PC-3 (cell line): ENCODE data around the gene AFAP1L2. TPM values are rescaled to one million over a fixed set of nuclear protein-coding genes. Genes with fewer than 3 reads are reported as not detected.

Source experiments
- ATAC-seq: fragments of 200-7000 bp; cut with Tn5 transposase; 2 replicates; pipeline ENCODE4 v1.9.1; 2020; ENCODE audit warnings: mild to moderate bottlenecking, moderate library complexity
- BruUV-seq: library from RNA; stranded (reverse); fragments of 400-500 nt; replicated peaks from 2 replicates; lab custom pipeline; 2021; lab: Mats Ljungman, UMichigan
- CTCF ChIA-PET: fragments of 300-600 bp; sonication (Branson Sonifier 250); formaldehyde crosslinking; loops from one replicate; lab custom pipeline; 2022; ENCODE audit warnings: antibody characterized with exemption; lab: Charles Lee
- POLR2A ChIA-PET: fragments of 300-600 bp; sonication (Branson Sonifier 250); formaldehyde crosslinking; loops from one replicate; lab custom pipeline; 2022; ENCODE audit warnings: antibody characterized with exemption; ENCODE audit not compliant: unreplicated experiment; lab: Charles Lee
- DNase-seq: peaks from one replicate; pipeline ENCODE4 v3.0.0-alpha.2; 2015
- H2AFZ ChIP-seq: fragments of 300-600 bp; sonication (generic); 2 replicates; pipeline ENCODE4 v1.6.0; 2016; ENCODE audit warnings: antibody characterized with exemption, low read length
- H3F3A ChIP-seq: fragments of 300-600 bp; sonication (generic); one replicate; pipeline ENCODE4 v1.6.0; 2017; ENCODE audit warnings: antibody characterized with exemption, low read length, control low read depth, mild to moderate bottlenecking; ENCODE audit not compliant: unreplicated experiment
- H3K27ac ChIP-seq: fragments of 300-600 bp; sonication (generic); 2 replicates; pipeline ENCODE4 v1.5.1; 2016; ENCODE audit warnings: mild to moderate bottlenecking, low read length
- H3K27me3 ChIP-seq: fragments of 300-600 bp; sonication (generic); 2 replicates; pipeline ENCODE4 v1.6.1; 2016; ENCODE audit warnings: low read length, mixed read lengths
- H3K36me3 ChIP-seq: fragments of 300-600 bp; sonication (generic); 2 replicates; pipeline ENCODE4 v1.6.1; 2016; ENCODE audit warnings: low read depth, mixed run types, low read length, mixed read lengths
- H3K4me1 ChIP-seq: fragments of 300-600 bp; sonication (generic); 2 replicates; pipeline ENCODE4 v1.5.1; 2016; ENCODE audit warnings: low read length; ENCODE audit not compliant: insufficient read depth
- H3K4me2 ChIP-seq: fragments of 300-600 bp; sonication (generic); 2 replicates; pipeline ENCODE4 v1.6.0; 2016; ENCODE audit warnings: low read length
- H3K4me3 ChIP-seq: fragments of 300-600 bp; sonication (generic); 2 replicates; pipeline ENCODE4 v1.5.1; 2016; ENCODE audit warnings: mild to moderate bottlenecking, low read length, mixed read lengths
- H3K79me2 ChIP-seq: fragments of 300-600 bp; sonication (generic); 2 replicates; pipeline ENCODE4 v1.6.1; 2017; ENCODE audit warnings: low read length, mixed read lengths
- H3K9ac ChIP-seq: fragments of 300-600 bp; sonication (generic); 2 replicates; pipeline ENCODE4 v1.6.0; 2016; ENCODE audit warnings: mild to moderate bottlenecking, low read length
- H3K9me2 ChIP-seq: fragments of 300-600 bp; sonication (generic); replicated peaks from 2 replicates; pipeline ENCODE4 v1.6.1; 2016; ENCODE audit warnings: mixed run types, low read length, mixed read lengths
- H3K9me3 ChIP-seq: fragments of 300-600 bp; sonication (generic); 2 replicates; pipeline ENCODE4 v1.6.1; 2016; ENCODE audit warnings: low read length, mixed read lengths
- H4K20me1 ChIP-seq: fragments of 300-600 bp; sonication (generic); 2 replicates; pipeline ENCODE4 v1.6.1; 2016; ENCODE audit warnings: low read length, mixed read lengths
- EZH2 ChIP-seq: fragments of 300-600 bp; sonication (generic); IDR thresholded peaks from one replicate; pipeline ENCODE4 v1.6.1; 2017; ENCODE audit warnings: antibody characterized with exemption, mild to moderate bottlenecking, low read length; ENCODE audit not compliant: unreplicated experiment
- EZH2phosphoT487 ChIP-seq: fragments of 300-600 bp; sonication (generic); IDR thresholded peaks from 2 replicates; pipeline ENCODE4 v1.6.1; 2018; ENCODE audit warnings: mild to moderate bottlenecking, antibody characterized with exemption, low read length, borderline replicate concordance
- intact Hi-C: fragments of 100-400 bp; cut with micrococcal nuclease; formaldehyde crosslinking; loops from 2 replicates; pipeline ENCODE4 v1.9.0; 2023
- total RNA-seq: library from RNA; depleted of rRNA; stranded (reverse); fragments of >200 nt; gene quantifications from 2 replicates; pipeline ENCODE4 v1.2.3, GENCODE V29; 2014
- TF ChIP-seq, protein P1 (sequence below): fragments of 300-600 bp; sonication (generic); conservative IDR thresholded peaks from 2 replicates; pipeline ENCODE4 v1.5.1; 2017; ENCODE audit warnings: antibody characterized with exemption, low read depth, mild to moderate bottlenecking, low read length

Gene AFAP1L2
- total RNA-seq, 1 experiment from 2014 or later: 0.77 TPM

DNA sequence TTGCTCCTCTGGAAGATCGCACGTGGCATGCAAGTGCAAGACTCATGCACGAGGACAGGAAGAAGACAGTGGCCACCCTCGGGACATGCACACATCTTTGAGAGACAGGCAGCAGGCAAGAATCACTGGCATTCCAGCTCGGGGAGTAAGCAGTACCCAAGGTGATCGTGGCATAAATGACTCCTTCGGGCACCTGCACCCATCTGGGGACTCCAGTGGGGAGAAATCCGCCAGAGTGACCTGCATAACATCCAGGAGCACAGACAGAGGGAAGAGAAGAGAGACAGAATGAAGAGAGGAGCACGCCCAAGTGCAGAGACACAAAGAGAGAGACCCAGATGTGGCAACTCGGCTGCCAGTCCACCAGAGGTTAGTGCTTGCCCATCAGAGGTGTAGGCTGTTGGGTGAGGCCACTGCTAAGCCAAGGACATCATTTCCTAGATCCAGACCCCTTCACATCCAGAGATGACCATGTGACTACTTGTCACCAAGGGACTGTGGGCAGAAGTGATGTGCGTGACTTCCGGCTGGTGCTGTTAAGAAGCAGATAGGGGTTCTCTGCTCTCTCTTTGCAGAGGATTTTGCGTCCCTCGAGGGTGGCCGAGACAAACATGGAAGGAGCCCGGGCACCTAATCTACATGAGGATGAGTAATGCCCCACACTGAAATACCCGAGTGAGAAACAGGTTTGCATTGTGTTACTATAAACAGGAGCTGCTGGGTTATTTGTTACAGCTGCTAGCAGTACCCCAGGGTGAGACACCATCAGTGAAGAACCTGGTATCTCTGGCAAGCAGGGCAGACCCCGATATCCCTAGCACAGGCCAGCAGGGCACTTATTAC lies 84.7 kb downstream of the AFAP1L2 start:
- Histone ChIP-seq H3K4me1 (peaks cover 19% of the 10 kb centered on the region), H3K9me2 (no peaks in the 10 kb centered on the region), H3K4me3 (no peak overlapping the region), H3K27me3 (no peaks in the 10 kb centered on the region), H3K79me2 (no peaks in the 10 kb centered on the region), H3F3A (no peaks in the 10 kb centered on the region), H3K9me3 (no peaks in the 10 kb centered on the region), H3K36me3 (no peaks in the 10 kb centered on the region), H3K4me2 (peak overlapping the region; percentile 67; the same call in 1 of the 2 replicates), H4K20me1 (no peaks in the 10 kb centered on the region), H3K9ac (no peak overlapping the region), H3K27ac (peak overlapping the region; percentile 61), H2AFZ (no peak overlapping the region; the same call in 1 of the 2 replicates)
- TF ChIP-seq EZH2 (no peak), EZH2phosphoT487 (no peak)
- TF ChIP-seq, protein P1, sequence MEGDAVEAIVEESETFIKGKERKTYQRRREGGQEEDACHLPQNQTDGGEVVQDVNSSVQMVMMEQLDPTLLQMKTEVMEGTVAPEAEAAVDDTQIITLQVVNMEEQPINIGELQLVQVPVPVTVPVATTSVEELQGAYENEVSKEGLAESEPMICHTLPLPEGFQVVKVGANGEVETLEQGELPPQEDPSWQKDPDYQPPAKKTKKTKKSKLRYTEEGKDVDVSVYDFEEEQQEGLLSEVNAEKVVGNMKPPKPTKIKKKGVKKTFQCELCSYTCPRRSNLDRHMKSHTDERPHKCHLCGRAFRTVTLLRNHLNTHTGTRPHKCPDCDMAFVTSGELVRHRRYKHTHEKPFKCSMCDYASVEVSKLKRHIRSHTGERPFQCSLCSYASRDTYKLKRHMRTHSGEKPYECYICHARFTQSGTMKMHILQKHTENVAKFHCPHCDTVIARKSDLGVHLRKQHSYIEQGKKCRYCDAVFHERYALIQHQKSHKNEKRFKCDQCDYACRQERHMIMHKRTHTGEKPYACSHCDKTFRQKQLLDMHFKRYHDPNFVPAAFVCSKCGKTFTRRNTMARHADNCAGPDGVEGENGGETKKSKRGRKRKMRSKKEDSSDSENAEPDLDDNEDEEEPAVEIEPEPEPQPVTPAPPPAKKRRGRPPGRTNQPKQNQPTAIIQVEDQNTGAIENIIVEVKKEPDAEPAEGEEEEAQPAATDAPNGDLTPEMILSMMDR: no peak
- CTCF ChIA-PET: no interaction called here
- no TSS peak for BruUV-seq
- DNase-seq (no peak), ATAC-seq (no peak)
- POLR2A ChIA-PET: no interaction called here
- intact Hi-C loops: no loop called here

DNA sequence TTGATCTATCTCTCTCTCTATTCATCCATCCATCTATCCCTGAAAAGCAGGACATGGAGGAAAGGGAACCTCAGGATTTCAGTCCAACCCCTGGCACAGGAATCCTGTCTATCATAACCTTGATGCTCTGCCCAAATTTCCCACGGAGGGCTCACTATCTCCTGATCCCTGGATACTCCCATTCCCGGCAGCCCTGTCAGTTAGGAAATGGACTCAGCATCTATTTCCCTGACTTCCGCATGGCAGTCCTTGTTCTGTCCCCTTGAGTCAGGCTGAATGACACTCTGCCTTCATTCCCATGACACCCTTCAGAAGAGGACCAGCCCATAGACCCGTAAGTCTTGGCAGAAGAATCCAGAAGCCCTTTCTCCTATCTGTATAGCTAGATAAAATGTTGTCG lies 87.6 kb downstream of the AFAP1L2 start:
- no peaks in the 10 kb centered on the region for H3F3A ChIP-seq
- no peaks in the 10 kb centered on the region for H3K9me2 ChIP-seq
- H3K36me3 ChIP-seq: no peaks in the 10 kb centered on the region
- ATAC-seq: no peak
- POLR2A ChIA-PET: no interaction called here
- H3K9ac ChIP-seq: no peak overlapping the region
- BruUV-seq: no TSS peak
- no peak overlapping the region for H3K4me3 ChIP-seq
- no peak overlapping the region for H3K27ac ChIP-seq
- H3K4me2 ChIP-seq: no peak overlapping the region
- TF ChIP-seq EZH2phosphoT487 (no peak), EZH2 (no peak)
- TF ChIP-seq, protein P1: no peak
- H2AFZ ChIP-seq: no peak overlapping the region
- no peaks in the 10 kb centered on the region for H3K79me2 ChIP-seq
- no peaks in the 10 kb centered on the region for H3K9me3 ChIP-seq
- intact Hi-C loops: no loop called here
- H3K4me1 ChIP-seq: peaks cover 19% of the 10 kb centered on the region
- H4K20me1 ChIP-seq: no peaks in the 10 kb centered on the region
- CTCF ChIA-PET: no interaction called here
- no peak for DNase-seq
- H3K27me3 ChIP-seq: no peaks in the 10 kb centered on the region
